Daoy (cell line): ENCODE results near the gene KPNA4. TPM values are rescaled to one million over a fixed set of nuclear protein-coding genes. Genes with fewer than 3 reads are reported as not detected.

Experiments
- DNase-seq: peaks from one replicate; pipeline ENCODE4 v3.0.0-alpha.2; 2015; ENCODE audit warnings: low read depth
- total RNA-seq: library from RNA; depleted of rRNA; stranded (reverse); fragments of >200 nt; shearing (Covaris generic); gene quantifications from 2 replicates; pipeline ENCODE4 v1.2.3, GENCODE V29; 2014; rRNA removed

KPNA4 gene
- total RNA-seq, 1 experiment from 2014 or later = 31.2 TPM

DNA sequence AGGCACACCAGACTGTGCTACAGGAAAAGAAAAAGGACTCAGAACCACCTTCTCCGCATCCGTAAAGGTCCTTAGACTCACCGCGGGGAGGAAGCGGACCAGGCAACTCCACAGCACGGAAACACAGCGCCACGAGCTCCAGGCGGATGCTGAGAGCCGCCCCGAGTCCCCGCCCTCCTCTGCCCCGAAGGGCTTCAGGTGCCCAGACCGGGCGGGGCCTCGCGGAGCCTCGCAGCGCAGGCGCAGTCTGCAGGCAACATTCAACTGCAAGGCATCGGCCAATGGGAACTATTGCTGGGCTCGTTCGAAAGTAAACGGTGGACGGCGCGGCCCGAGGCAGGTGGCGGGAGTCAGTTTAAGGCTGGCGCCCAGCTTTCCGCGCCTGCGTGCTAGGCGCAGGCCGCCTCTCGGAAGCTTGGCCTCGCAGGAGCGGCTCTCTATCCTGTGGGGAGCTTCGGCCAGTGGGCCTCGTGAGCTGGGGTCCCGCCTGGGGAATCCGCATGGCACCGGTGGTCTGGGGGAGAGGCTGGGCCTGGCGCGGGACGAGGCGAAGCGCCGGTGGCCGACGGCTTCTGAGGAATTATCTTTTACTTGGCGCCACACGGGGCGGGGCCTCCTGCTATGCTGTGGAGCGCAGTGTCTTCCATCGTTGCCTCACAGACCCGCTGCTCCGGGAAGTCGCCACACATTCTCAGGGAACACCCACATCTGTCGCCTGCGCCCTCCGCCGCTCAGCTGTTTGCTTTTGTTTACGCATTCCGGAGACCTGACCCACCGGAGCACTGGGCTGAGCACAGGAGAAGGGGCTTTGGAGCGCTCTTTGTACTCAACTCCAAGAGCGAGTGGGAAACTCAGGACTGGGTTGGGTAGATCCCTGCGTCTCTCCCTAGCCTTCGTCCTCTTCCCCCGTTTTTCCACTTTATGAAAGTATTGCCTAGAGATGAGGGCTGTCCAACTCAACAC, 115.5 kb downstream of the KPNA4 start, which contains the start of gene TRIM59:
TRIM59 (minus strand) TSS at position 151 of the 963 bp plus-strand sequence. CDS start 10,603 bp downstream, outside the sequence.
- DNase-seq = peak; percentile 81

GRCh38 chr3:160448845-160449635, 116.3 kb downstream of the KPNA4 start:
- DNase-seq = no peak

DNA sequence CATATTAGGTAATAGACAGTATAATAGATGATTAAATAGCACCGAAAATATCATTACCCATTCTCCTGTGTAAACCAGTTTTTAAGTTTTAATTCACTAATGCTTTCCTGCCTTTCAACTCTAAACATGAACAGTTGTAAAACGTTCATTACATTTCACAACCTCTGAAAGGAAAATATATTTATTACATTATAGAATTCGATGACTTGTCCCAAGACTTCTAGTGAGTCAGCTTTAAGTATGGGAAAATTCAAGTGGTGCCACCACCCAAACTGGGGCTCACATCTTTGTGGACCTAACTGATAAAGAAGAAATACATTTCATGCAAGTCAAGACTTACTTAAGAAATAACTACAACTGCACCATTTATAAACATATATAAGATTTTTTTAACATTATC, 117.8 kb downstream of the KPNA4 start:
- DNase-seq = no peak

- DNase-seq = no peak
Measured at GRCh38 chr3:160446522-160447056, 118.8 kb downstream of the KPNA4 start.

DNA sequence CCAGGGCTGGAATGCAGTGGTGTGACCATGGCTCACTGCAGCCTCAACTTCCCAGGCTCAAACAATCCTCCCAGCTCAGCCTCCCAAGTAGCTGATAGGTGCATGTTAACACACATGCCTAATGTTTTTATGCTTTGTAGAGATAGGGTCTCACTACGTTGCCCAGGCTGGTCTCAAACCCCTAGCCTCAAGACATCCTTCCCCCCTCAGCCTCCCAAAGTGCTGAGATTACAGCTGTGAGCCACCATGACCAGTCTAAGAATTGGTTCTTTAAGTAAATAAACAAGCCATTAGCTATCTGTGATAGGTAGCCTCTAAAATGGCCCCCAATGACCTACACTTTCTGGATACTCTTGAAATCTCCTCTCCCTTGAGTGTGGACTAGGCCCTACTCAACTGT, 119.5 kb downstream of the KPNA4 start:
- DNase-seq = no peak

Other genes starting within 250 kb of the KPNA4 start
- gene IFT80, start 166.3 kb downstream of the KPNA4 start, total RNA-seq = 15.7 and 36.5 TPM in 2 replicates
- gene SMC4, start 165.9 kb downstream of the KPNA4 start, total RNA-seq = 140 and 152 TPM in 2 replicates
- gene TRIM59, start 115.8 kb downstream of the KPNA4 start, total RNA-seq = 5.1 and 6.2 TPM in 2 replicates
- 1.7 and 4.5 TPM in 2 replicates for gene ARL14, start 111.6 kb upstream of the KPNA4 start, total RNA-seq
- 6.8 TPM in 2 replicates for gene PPM1L, start 190.7 kb upstream of the KPNA4 start, total RNA-seq